H1 (cell line): Measurements from ENCODE around the gene IQCK. TPM values are rescaled to one million over a fixed set of nuclear protein-coding genes. Genes with fewer than 3 reads are reported as not detected.

Experiments used
- ASH2L ChIP-seq: fragments of 200-600, 300-600 bp; sonication (generic); IDR thresholded peaks from one replicate; pipeline ENCODE4 v1.7.1; 2017; ENCODE audit warnings: low read length
- polyA plus RNA-seq, 7 experiments: library from polyadenylated mRNA; depleted of rRNA in 3 of 7; stranded (reverse) in 5 of 7; unstranded in 2 of 7; fragments of >200 nt in 5 of 7; fragments of 200-250 nt in 2 of 7; gene quantifications; 1 replicate in 5 of 7; 2 replicates in 1 of 7; 4 replicates in 1 of 7; pipeline versions ENCODE4 v1.2.1 to v1.2.3, GENCODE V29; 2011 to 2013; ENCODE audit warnings: missing spikeins in 2 of 7, mixed read lengths in 2 of 7
- total RNA-seq: library from RNA; stranded (reverse); fragmentation: NEBNext Ultra II Directional; extraction: Animal tissue kit (Norgen Biotek cat#: 25700); gene quantifications from 2 replicates; pipeline ENCODE4 v1.2.1, GENCODE V29; 2021

Gene IQCK
- total and polyA plus RNA-seq, 2 of the 8 experiments (the other 6 are each of a cell fraction or from before 2014, with no cell fraction given) = 6.2 to 9.3 TPM

DNA sequence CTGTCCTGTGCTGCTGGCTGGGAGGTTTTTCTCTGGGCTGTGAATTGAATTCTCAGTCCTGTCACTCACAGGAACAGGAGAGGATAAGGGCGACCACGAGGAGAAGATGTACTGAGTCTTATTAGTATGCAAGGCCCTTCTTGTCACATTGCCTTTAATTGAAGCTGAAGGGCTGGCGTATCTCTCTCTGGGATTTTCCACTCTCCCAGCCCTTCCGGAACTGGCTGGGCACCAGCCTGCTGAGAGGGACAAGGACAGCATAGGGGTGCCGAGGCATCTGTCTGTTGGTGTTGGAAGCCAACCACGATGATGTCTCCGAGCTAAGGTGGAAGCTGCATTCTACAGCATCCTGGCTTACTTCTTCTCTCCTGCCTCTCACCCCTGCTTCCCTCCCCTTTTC lies 133.4 kb downstream of the IQCK start (continued):
- no peak for TF ChIP-seq ASH2L
